Suprapubic skin (tissue), 3 donors: ENCODE results near the gene SHISA8.

ENCODE experiments used
- POLR2A ChIP-seq, 2 donors: fragments of 450-650 bp; IDR thresholded peaks; one replicate each; pipeline ENCODE4 v1.6.1; 2017; ENCODE audit warnings: antibody characterized with exemption in 2 of 2, mild to moderate bottlenecking in 2 of 2, moderate library complexity in 2 of 2
- TF ChIP-seq, protein P1 (sequence below), 2 donors: fragments of 200-600 bp in 1 of 2; fragments of 450-650 bp in 1 of 2; sonication (generic) in 1 of 2; IDR thresholded peaks; one replicate each; pipeline ENCODE4 v1.5.1; 2016 to 2019; ENCODE audit warnings: antibody characterized with exemption in 2 of 2, mild to moderate bottlenecking in 1 of 2, moderate library complexity in 1 of 2

DNA sequence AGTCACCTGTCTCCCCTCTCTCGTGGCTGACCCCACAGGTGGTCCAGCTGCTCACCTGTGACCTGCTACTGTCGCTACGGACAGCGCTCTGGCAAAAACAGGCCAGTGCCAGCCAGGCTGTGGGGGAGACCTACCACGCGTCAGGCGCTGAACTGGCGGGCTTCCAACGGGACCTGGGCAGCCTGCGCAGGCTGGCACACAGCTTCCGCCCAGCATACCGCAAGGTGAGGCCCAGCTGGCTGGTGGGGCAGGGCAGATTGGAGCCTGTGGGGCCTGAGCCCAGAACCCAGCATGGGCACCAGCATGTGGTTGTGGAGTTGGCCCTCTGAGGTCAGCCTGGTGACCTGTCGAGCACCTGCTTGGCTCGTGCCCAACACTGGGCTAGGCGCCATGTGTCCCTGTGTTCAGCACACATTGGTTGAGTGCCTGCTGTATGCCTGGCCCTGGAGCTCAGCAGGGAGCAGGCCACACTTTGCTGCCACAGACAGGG, 11.9 kb downstream of the SHISA8 start:
- TF ChIP-seq, protein P1, sequence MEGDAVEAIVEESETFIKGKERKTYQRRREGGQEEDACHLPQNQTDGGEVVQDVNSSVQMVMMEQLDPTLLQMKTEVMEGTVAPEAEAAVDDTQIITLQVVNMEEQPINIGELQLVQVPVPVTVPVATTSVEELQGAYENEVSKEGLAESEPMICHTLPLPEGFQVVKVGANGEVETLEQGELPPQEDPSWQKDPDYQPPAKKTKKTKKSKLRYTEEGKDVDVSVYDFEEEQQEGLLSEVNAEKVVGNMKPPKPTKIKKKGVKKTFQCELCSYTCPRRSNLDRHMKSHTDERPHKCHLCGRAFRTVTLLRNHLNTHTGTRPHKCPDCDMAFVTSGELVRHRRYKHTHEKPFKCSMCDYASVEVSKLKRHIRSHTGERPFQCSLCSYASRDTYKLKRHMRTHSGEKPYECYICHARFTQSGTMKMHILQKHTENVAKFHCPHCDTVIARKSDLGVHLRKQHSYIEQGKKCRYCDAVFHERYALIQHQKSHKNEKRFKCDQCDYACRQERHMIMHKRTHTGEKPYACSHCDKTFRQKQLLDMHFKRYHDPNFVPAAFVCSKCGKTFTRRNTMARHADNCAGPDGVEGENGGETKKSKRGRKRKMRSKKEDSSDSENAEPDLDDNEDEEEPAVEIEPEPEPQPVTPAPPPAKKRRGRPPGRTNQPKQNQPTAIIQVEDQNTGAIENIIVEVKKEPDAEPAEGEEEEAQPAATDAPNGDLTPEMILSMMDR (IDR thresholded peaks at IDR 0.05), result no peak
- no peak for TF ChIP-seq POLR2A (IDR thresholded peaks at IDR 0.05)
